HepG2 (cell line): Measurements from ENCODE around the gene SF3B6. TPM values are rescaled to one million over a fixed set of nuclear protein-coding genes. Genes with fewer than 3 reads are reported as not detected.
A peak's percentile ranks its signal among the peaks of the same experiment; 100 is the strongest.

Experiments used
- CBX5 ChIP-seq: sonication (generic); formaldehyde crosslinking; IDR thresholded peaks from 2 replicates; pipeline ENCODE4 v1.4.0; 2020; ENCODE audit warnings: missing genetic modification reagents, borderline replicate concordance
- ETV6 ChIP-seq: sonication (generic); formaldehyde crosslinking; conservative IDR thresholded peaks from 2 replicates; pipeline ENCODE4 v1.4.0; 2020; ENCODE audit warnings: missing genetic modification reagents
- KAT8 ChIP-seq: IDR thresholded peaks from 2 replicates; pipeline ENCODE4 v1.6.1; 2016; ENCODE audit warnings: missing genetic modification reagents, missing compliant biosample characterization
- MEIS2 ChIP-seq: sonication (generic); formaldehyde crosslinking; IDR thresholded peaks from 2 replicates; pipeline ENCODE4 v1.9.0; 2021; ENCODE audit warnings: mild to moderate bottlenecking, missing genetic modification reagents
- MYC ChIP-seq: sonication (generic); formaldehyde crosslinking; IDR thresholded peaks from 2 replicates; pipeline ENCODE4 v1.9.0; 2021; ENCODE audit warnings: missing genetic modification reagents, borderline replicate concordance
- ZNF225 ChIP-seq: sonication (generic); formaldehyde crosslinking; IDR thresholded peaks from 2 replicates; pipeline ENCODE4 v1.4.0; 2020; ENCODE audit warnings: mild to moderate bottlenecking, missing genetic modification reagents
- ZNF644 ChIP-seq: IDR thresholded peaks from 2 replicates; pipeline ENCODE4 v1.6.1; 2016; ENCODE audit warnings: low read depth
- ZNF737 ChIP-seq: sonication (generic); formaldehyde crosslinking; IDR thresholded peaks from 2 replicates; pipeline ENCODE4 v1.5.0; 2020; ENCODE audit warnings: missing genetic modification reagents, mild to moderate bottlenecking, borderline replicate concordance
- polyA plus RNA-seq, 8 experiments: library from polyadenylated mRNA; depleted of rRNA in 3 of 8; stranded (reverse) in 7 of 8; unstranded in 1 of 8; fragments of >200 nt; fragmentation: Illumina TruSeq in 4 of 8; extraction: Trizol in 4 of 8; gene quantifications; 2 replicates each; pipeline versions ENCODE4 v1.2.1 to v1.2.3, GENCODE V29; 2011 to 2016; ENCODE audit warnings: low read depth in 4 of 8, missing spikeins in 1 of 8, mixed read lengths in 1 of 8; ENCODE audit not compliant: insufficient read depth in 1 of 8
- total RNA-seq, 5 experiments: library from RNA; depleted of rRNA; stranded (reverse); fragments of >200 nt; fragmentation: Illumina TruSeq; extraction: Trizol; gene quantifications; 2 replicates each; pipeline ENCODE4 v1.2.3, GENCODE V29; 2016; ENCODE audit warnings: low read depth in 1 of 5
- TF ChIP-seq, protein P1 (sequence below): sonication (generic); formaldehyde crosslinking; IDR thresholded peaks from 2 replicates; pipeline ENCODE4 v1.4.0; 2020; ENCODE audit warnings: missing genetic modification reagents
- TF ChIP-seq, protein P2 (sequence below): sonication (generic); formaldehyde crosslinking; IDR thresholded peaks from 2 replicates; pipeline ENCODE4 v1.4.0; 2020; ENCODE audit warnings: missing genetic modification reagents

Gene SF3B6
- total and polyA plus RNA-seq, 2 of the 13 experiments (the other 11 are each of a cell fraction or from before 2014, with no cell fraction given), result 177 to 182 TPM

DNA sequence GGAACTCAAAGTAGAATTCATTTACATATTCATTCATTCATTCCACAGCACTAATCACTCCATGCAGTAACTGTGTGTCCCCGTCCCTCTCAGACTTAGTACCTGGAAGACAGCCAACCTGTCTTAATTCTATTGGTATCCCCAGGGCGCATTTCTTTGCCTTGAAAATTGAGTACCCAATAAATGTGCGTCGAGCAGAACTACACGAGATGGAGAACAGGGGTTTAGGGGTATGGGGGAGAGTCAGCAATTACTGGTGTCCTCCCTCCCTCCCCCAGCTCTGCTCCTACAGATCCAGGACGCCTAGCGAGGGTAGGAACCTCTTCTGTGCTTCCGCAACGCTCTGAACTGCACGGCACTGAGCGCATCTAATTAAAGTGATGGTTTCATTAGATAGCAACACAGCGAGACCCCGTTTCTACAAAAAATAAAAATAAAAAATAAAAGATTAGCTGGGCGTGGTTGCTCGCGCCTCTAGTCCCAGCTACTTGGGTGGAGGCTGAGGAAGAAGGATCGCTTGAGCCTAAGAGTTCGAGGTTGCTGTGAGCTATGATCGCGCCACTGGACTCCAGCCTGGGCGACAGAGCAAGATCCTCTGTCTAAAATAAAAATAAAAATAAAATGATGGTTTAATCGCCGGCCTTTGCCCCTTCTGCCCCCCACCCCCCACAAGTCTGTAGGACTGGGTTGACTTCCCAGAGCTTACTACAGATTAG, 27.2 kb downstream of the SF3B6 start (continued):
- TF ChIP-seq, protein P1, sequence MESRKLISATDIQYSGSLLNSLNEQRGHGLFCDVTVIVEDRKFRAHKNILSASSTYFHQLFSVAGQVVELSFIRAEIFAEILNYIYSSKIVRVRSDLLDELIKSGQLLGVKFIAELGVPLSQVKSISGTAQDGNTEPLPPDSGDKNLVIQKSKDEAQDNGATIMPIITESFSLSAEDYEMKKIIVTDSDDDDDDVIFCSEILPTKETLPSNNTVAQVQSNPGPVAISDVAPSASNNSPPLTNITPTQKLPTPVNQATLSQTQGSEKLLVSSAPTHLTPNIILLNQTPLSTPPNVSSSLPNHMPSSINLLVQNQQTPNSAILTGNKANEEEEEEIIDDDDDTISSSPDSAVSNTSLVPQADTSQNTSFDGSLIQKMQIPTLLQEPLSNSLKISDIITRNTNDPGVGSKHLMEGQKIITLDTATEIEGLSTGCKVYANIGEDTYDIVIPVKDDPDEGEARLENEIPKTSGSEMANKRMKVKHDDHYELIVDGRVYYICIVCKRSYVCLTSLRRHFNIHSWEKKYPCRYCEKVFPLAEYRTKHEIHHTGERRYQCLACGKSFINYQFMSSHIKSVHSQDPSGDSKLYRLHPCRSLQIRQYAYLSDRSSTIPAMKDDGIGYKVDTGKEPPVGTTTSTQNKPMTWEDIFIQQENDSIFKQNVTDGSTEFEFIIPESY (CRISPR knock-in tag), result 0 out of 2 replicates have a peak, but pooled peaks have one; percentile 7
- no peak for TF ChIP-seq ETV6 (CRISPR knock-in tag)
- no peak for TF ChIP-seq MYC
- TF ChIP-seq MEIS2, result no peak
- TF ChIP-seq, protein P2, sequence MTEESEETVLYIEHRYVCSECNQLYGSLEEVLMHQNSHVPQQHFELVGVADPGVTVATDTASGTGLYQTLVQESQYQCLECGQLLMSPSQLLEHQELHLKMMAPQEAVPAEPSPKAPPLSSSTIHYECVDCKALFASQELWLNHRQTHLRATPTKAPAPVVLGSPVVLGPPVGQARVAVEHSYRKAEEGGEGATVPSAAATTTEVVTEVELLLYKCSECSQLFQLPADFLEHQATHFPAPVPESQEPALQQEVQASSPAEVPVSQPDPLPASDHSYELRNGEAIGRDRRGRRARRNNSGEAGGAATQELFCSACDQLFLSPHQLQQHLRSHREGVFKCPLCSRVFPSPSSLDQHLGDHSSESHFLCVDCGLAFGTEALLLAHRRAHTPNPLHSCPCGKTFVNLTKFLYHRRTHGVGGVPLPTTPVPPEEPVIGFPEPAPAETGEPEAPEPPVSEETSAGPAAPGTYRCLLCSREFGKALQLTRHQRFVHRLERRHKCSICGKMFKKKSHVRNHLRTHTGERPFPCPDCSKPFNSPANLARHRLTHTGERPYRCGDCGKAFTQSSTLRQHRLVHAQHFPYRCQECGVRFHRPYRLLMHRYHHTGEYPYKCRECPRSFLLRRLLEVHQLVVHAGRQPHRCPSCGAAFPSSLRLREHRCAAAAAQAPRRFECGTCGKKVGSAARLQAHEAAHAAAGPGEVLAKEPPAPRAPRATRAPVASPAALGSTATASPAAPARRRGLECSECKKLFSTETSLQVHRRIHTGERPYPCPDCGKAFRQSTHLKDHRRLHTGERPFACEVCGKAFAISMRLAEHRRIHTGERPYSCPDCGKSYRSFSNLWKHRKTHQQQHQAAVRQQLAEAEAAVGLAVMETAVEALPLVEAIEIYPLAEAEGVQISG (CRISPR knock-in tag), result no peak
- TF ChIP-seq ZNF225 (CRISPR knock-in tag), result no peak
- TF ChIP-seq CBX5, result no peak
- TF ChIP-seq KAT8, result 0 out of 2 replicates have a peak, but pooled peaks have one; percentile 6
- no peak for TF ChIP-seq ZNF644 (CRISPR knock-in tag)
- no peak for TF ChIP-seq ZNF737 (CRISPR knock-in tag)
